SHP77 treated with DMSO at 0.1 percent for 48 hours (cell line): Measurements from ENCODE around the gene VTA1.
"Not testable (repeated sequence)": the region's sequence is repeated elsewhere in the genome, so short reads cannot be mapped to it uniquely, and the experiment has no call there.

ENCODE experiments used
- DNase-seq: peaks from one replicate; lab custom pipeline; 2025; lab: John Stamatoyannopoulos, UW

The VTA1 gene

GRCh38 chr6:142225552-142225951 is 78.5 kb downstream of the VTA1 start:
- DNase-seq: no peak

- no peak for DNase-seq
Measured at GRCh38 chr6:142226731-142227130, 79.7 kb downstream of the VTA1 start.

- not testable (repeated sequence) for DNase-seq
Measured at GRCh38 chr6:142229518-142230270, 82.6 kb downstream of the VTA1 start.

GRCh38 chr6:142232206-142233044 is 85.4 kb downstream of the VTA1 start:
- DNase-seq: peak; percentile 66

- no peak for DNase-seq
Measured at GRCh38 chr6:142233945-142234682, 87.1 kb downstream of the VTA1 start.

- no peak for DNase-seq
Measured at GRCh38 chr6:142235272-142235671, 88.2 kb downstream of the VTA1 start.

- no peak for DNase-seq
Measured at GRCh38 chr6:142235791-142236190, 88.7 kb downstream of the VTA1 start.

- DNase-seq: no peak
Measured at GRCh38 chr6:142236691-142237090, 89.6 kb downstream of the VTA1 start.

- DNase-seq: no peak
Measured at GRCh38 chr6:142238881-142239280, 91.8 kb downstream of the VTA1 start.

- no peak for DNase-seq
Measured at GRCh38 chr6:142240179-142240578, 93.1 kb downstream of the VTA1 start.

GRCh38 chr6:142241061-142241460 is 94.0 kb downstream of the VTA1 start:
- no peak for DNase-seq

GRCh38 chr6:142242269-142242668 is 95.2 kb downstream of the VTA1 start:
- DNase-seq: no peak

- DNase-seq: no peak
Measured at GRCh38 chr6:142246960-142247359, 99.9 kb downstream of the VTA1 start.

- no peak for DNase-seq
Measured at GRCh38 chr6:142249266-142249665, 102.2 kb downstream of the VTA1 start.

- no peak for DNase-seq
Measured at GRCh38 chr6:142251930-142252445, 104.9 kb downstream of the VTA1 start.

- no peak for DNase-seq
Measured at GRCh38 chr6:142254513-142254912, 107.5 kb downstream of the VTA1 start.

- no peak for DNase-seq
Measured at GRCh38 chr6:142255785-142256184, 108.7 kb downstream of the VTA1 start.

- DNase-seq: no peak
Measured at GRCh38 chr6:142258305-142258704, 111.2 kb downstream of the VTA1 start.

- DNase-seq: no peak
Measured at GRCh38 chr6:142258757-142259156, 111.7 kb downstream of the VTA1 start.

GRCh38 chr6:142260748-142261147 is 113.7 kb downstream of the VTA1 start:
- DNase-seq: no peak

- DNase-seq: no peak
Measured at GRCh38 chr6:142262231-142262630, 115.2 kb downstream of the VTA1 start.

GRCh38 chr6:142265476-142265875 is 118.4 kb downstream of the VTA1 start:
- no peak for DNase-seq
